HG02763 (cell line): Measurements from ENCODE around the gene ENTREP1.
"Not testable (repeated sequence)": the region's sequence is repeated elsewhere in the genome, so short reads cannot be mapped to it uniquely, and the experiment has no call there.

Source experiments
- ATAC-seq: cut with Tn5 transposase; IDR thresholded peaks from one replicate; pipeline ENCODE4 v1.9.1; 2021; ENCODE audit warnings: mild to moderate bottlenecking, moderate library complexity; ENCODE audit not compliant: unreplicated experiment

ENTREP1 gene

GRCh38 chr9:69324549-69325401 is at the start of gene ENTREP1:
ENTREP1 (plus strand) TSS chr9:69325215; CDS start chr9:69325310, 95 bp downstream.
- ATAC-seq, result no peak

- ATAC-seq, result no peak
Observed at GRCh38 chr9:69276775-69277174, 48.2 kb upstream of the ENTREP1 start.

- ATAC-seq, result no peak
Observed at GRCh38 chr9:69279084-69279731, 45.8 kb upstream of the ENTREP1 start.

GRCh38 chr9:69279733-69280132 is 45.3 kb upstream of the ENTREP1 start:
- no peak for ATAC-seq

GRCh38 chr9:69283003-69283402 is 42.0 kb upstream of the ENTREP1 start:
- no peak for ATAC-seq

GRCh38 chr9:69292078-69292477 is 32.9 kb upstream of the ENTREP1 start:
- ATAC-seq, result no peak

- ATAC-seq, result no peak
Observed at GRCh38 chr9:69293156-69293555, 31.9 kb upstream of the ENTREP1 start.

GRCh38 chr9:69295872-69296552 is 29.0 kb upstream of the ENTREP1 start:
- ATAC-seq, result no peak

- ATAC-seq, result no peak
Observed at GRCh38 chr9:69297300-69297980, 27.6 kb upstream of the ENTREP1 start.

GRCh38 chr9:69299315-69299714 is 25.7 kb upstream of the ENTREP1 start:
- no peak for ATAC-seq

- ATAC-seq, result no peak
Observed at GRCh38 chr9:69299826-69300225, 25.2 kb upstream of the ENTREP1 start.

- no peak for ATAC-seq
Observed at GRCh38 chr9:69303331-69303730, 21.7 kb upstream of the ENTREP1 start.

- ATAC-seq, result not testable (repeated sequence)
Observed at GRCh38 chr9:69306895-69307445, 18.0 kb upstream of the ENTREP1 start.

- ATAC-seq, result no peak
Observed at GRCh38 chr9:69307446-69308205, 17.4 kb upstream of the ENTREP1 start.

GRCh38 chr9:69308206-69308931 is 16.6 kb upstream of the ENTREP1 start:
- ATAC-seq, result no peak

GRCh38 chr9:69313175-69313574 is 11.8 kb upstream of the ENTREP1 start:
- no peak for ATAC-seq

- ATAC-seq, result no peak
Observed at GRCh38 chr9:69314547-69314946, 10.5 kb upstream of the ENTREP1 start.

GRCh38 chr9:69317081-69317480 is 7.9 kb upstream of the ENTREP1 start:
- no peak for ATAC-seq

GRCh38 chr9:69317894-69318293 is 7.1 kb upstream of the ENTREP1 start:
- no peak for ATAC-seq
